ENCODE measurements around the gene LRCH1.

DNA sequence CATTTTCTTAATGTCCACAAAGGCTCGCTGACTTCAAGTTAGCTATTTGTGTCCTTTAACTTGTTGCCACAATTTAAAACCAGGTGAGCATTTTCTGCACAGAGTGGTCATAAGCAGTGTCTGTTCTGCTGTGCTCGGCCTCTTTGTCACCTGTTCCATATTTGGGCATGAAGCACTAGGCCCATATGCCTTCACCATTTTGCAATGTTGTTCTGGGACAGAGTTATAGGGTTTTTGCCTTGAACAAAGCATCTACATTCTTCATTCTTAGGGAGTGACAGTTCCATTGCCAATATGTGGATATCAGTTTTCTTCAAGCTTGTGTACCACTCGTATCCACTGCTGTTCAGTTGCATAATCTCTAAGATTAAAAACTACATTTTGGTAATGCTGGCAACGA lies 56.1 kb downstream of the LRCH1 start:
- no peak for TF ChIP-seq EZH2phosphoT487 (IDR thresholded peaks at IDR 0.05; ENCODE audit: insufficient read depth, low read depth)
- TF ChIP-seq EZH2 (IDR thresholded peaks at IDR 0.05; ENCODE audit: insufficient read depth, poor library complexity, severe bottlenecking) = no peak
